Activated T-helper 9 cell treated with anti-CD3 and anti-CD28 coated beads, Interleukin-2, amount 50 U/mL, for 16 hours (primary cell): Measurements from ENCODE around the gene RERE.

Experiments used
- DNase-seq: peaks from one replicate; pipeline ENCODE4 v3.0.0-alpha.2; 2020; ENCODE audit warnings: low read depth

The RERE gene

GRCh38 chr1:8571200-8571984 is 246.0 kb downstream of the RERE start:
- no peak for DNase-seq

DNA sequence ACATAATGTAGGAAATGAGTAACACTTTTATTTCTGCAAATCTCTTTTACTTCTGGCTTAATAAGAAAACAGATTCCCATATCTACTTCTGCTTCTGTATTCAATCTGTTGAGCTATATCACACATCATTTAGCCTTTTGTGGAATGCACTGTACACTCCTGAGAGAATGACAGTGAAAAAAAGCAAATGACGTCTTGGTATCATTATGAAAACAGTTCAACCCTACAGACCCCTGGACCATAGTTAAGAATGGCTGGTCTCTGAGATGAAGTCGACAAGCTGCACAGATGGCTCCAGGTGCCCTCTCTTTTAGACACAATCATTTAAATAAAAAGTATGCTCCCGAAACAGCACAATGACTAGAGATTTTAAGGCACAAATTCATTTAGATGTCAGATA is 247.0 kb downstream of the RERE start:
- no peak for DNase-seq

- DNase-seq = no peak
These were observed 248.2 kb downstream of the RERE start for GRCh38 chr1:8569242-8569641.

DNA sequence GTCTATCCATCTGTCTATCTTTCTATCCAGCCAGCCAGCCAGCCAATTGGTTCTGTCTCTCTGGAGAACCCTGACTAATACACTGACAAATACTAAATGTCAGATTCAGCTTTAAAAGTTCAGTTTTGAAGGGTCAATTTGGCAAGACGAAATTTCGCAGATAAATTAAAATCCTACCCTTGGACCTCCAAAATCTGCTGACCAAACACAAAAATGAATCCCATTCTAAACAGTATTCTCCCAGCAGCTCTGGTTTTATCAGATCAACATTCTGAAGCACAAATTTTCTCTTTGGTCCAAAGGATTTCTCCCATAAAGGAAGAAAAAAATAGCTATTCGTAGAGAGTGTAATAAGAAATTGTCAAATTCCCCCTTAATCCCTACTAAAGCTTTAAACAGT is 248.6 kb downstream of the RERE start:
- DNase-seq = no peak

DNA sequence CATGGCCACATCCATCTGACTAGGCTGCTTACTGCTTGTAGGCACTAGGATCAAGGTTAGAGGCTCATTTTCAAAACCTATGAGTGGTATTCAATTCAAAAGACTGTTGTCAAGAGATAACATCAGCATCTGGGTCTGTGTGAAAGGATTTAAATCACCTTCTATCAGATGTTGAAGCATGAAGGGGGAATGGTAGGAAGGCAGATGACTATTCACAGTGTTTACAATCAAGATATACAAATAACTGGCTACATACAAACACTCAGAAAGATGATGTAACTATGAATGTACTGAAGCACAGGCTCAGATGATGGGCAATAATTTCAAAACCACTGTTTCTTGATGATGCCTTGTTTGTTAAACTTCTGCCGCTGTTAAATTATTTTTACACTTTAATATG is 250.3 kb downstream of the RERE start:
- no peak for DNase-seq

- no peak for DNase-seq
These were observed 251.6 kb downstream of the RERE start for GRCh38 chr1:8565802-8566201.

DNA sequence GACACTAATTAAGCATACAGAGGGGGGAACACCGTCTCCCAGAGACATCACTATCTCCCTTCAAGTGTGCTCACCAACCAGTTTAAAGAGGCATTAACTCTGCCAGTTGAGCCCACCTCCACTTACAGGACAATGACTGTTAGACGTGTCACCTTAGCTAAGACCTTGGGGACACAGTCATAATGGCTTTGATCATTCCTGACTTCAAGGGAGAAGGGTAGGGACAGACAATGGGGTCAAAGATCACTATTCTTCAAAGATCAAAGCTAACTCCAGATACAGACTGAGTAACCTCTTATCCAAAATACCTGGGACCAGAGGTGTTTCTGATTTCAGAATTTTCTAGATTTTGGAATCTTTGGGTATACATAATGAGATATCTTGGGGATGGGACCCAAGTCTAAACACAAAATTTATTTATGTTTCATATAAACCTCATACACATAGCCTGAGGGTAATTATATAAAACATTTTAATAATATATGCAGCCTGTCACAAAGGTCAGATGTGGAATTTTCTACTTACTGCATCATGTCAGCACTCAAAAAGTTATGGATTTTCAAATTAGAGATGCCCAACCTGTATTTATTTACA is 253.4 kb downstream of the RERE start:
- no peak for DNase-seq

DNA sequence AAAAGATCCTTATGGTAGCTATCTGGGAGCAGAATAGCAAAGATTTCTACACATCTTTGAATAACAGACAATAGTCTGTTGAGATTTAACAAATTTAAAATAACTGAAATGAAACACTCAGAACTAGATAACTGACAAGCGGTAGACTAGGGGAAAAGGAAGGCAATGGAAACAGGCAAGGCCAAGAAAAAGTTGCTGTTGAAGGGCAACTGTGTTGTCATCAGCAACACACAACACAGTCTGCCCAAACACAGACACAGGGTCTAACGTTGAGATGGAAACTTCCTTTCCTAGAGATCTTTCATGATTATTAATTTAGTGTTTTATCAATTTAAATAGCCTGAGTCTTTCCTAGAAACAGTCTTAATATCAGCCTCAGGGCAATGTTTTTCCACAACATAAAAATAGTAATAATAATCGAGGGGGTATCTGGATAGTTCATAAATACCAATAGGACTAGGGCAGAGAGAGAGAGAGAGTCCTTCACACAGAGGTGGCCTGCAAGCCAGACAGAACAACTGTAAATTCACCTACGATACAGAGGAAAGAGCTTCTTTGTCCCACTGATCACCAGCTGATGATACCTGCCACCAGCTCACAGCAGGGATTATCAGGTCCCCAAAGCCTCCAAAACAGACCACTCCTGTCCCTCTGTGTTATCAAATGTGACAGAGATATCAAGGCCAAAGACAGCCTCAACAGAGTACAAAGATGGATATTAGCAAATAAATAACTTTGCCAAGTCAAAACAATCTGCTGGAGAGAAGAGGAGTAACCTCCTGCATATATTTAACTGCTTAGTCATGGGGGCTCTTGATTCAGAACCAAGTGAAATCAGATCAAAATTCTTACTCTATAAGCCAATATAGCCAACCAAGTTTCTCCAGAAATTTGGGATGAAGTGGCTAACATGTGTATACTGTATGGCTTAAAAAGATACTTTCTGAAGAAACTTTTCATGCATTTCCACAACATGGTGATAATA is 254.3 kb downstream of the RERE start:
- no peak for DNase-seq

DNA sequence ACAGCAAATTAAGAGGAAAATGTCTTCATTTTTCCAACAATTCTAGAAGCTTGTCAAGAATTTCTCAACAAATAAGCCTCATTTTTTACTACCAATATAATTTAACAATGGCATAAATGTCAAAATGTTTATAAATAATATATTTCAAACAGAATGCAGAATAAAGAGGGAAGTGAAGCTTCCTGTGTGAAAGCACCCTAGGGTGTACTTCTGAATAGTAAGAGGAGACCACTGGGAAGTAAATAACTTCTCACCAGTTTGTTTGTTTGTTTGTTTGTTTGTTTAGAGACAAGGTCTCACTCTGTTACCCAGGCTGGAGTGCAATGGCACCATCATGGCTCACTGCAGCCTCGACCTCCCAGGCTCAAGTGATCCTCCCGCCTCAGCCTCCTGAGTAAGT is 255.2 kb downstream of the RERE start:
- DNase-seq = no peak

DNA sequence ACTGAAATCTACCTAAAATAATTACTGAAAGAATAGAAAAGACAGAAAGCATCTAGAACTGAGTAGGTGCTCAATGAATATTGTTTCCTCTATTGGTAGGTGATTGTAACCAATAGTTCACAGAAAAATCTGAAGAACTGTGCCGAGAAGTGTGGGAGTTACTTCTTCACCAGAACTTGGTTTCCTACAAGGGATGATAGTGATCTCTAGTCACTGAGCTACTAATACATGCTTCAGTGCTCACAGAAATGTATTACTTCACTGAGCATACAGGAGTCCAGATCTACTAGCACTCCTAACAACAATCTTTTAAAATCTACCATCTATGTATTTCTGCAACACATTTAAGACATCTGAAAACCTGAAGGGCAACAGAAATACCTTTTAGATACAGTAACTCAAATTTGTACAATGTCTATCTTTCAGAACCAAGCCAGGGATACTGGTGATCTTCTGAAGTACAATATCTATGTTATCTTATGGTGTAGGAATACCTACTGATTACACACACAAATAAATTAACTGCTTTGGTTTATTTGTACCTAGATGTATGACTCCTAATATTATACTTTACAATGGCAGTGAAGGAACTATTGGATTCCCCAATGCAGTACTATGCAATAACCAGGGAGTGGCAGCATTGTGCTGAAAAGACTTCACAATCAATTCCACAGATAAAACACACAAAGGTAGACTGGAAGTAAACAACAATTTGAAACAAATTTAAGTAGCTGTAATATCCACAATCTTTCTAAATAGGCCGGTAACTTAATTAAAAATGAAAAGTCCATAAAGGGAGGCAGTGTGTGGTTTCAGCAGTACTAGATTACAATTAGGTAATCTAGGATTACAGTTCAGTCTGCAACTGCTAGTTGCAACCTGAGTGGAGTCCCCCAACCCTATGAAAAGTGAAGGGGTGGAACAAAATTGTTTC is 256.6 kb downstream of the RERE start:
- DNase-seq = no peak

- no peak for DNase-seq
These were observed 257.4 kb downstream of the RERE start for GRCh38 chr1:8560035-8560434.

GRCh38 chr1:8555582-8555981 is 261.9 kb downstream of the RERE start:
- DNase-seq = no peak

- no peak for DNase-seq
These were observed 262.4 kb downstream of the RERE start for GRCh38 chr1:8554956-8555534.

DNA sequence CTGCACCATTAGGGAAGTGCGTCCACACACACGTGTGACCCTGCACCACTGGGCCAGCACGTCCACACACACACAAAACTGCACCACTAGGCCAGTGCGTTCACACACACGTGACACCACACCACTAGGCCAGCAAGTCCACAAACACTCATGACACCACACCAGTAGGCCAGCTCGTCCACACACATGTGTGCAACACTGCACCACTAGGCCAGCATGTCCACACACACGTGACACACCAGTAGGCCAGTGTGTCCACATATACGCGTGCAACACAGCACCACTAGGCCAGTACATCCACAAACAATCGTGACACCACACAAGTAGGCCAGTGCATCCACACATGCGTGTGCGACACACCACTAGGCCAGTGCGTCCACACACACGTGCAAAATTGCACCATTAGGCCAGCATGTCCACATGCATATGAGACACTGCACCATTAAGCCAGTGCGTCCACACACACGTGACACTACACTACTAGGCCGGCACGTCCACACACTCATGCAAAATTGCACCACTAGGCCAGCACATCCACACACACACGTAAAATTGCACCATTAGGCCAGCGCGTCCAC is 264.5 kb downstream of the RERE start:
- no peak for DNase-seq

DNA sequence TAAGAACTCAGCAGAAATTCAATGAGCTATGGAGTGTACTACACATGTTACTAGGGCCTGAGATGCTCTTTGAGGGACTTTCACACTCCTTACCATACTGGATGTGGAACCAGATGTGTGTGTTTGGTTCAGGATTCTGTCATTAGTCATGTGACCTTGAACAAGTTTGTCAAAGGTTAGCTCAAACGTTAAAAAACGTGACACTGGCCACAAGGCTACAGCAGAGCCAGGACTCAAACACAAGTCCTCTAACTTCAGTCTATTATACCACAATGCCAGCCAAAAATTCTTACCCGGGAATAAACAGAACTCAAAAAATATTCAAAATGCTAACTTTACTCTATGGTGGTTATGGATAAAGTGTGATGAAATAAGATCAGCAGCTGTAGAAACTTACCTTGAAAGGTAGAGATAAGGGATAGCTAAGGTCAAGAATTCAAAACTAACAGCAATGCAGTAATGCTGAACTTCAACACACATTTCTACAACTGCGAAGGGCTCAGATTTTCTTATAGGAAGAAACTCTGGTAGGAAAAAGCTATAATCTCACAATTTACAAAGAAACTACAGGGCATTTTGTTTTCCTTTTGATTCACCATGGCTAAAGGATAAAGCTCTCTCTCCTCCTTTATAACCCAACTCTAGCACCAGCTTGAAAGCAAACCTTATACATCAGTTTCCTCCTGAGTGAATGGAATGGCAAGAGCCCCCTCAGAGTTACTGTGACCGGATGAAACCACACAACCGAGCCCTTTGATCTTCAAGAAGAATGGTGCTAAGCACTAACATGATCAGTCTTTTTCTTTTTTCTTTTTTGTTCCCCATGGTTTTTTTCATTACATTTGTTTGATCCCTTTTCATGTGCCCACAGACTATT is 265.6 kb downstream of the RERE start:
- DNase-seq = no peak

GRCh38 chr1:8551057-8551456 is 266.4 kb downstream of the RERE start:
- no peak for DNase-seq

- no peak for DNase-seq
These were observed 269.6 kb downstream of the RERE start for GRCh38 chr1:8547791-8548190.

- peak; percentile 26 for DNase-seq
These were observed 272.4 kb downstream of the RERE start for GRCh38 chr1:8545078-8545477.

- no peak for DNase-seq
These were observed 272.8 kb downstream of the RERE start for GRCh38 chr1:8544644-8545043.

DNA sequence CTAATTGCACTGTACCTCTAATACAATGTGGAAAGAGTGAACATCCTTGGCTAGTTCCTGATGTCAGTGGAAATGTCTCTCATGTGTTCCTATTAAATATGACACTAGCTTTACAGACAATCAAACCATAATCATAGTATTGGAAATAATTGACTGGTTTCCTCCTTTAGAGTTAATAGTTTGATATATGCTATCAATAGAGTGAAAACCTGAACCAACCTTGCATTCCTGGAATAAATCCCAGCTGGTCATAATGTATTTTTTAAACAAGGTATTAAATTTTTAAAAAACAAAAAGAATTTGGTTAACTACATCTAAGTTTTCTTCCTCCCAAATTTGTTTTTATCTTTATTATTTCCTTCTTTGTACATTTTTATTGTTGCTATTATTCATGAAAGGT is 273.5 kb downstream of the RERE start:
- DNase-seq = no peak
